SK-MEL-5 (cell line): ENCODE data around the gene RPE65. TPM values are rescaled to one million over a fixed set of nuclear protein-coding genes. Genes with fewer than 3 reads are reported as not detected.
"Not testable (repeated sequence)": the region's sequence is repeated elsewhere in the genome, so short reads cannot be mapped to it uniquely, and the experiment has no call there.

Experiments used
- DNase-seq: peaks from one replicate; pipeline ENCODE4 v3.0.0-alpha.2; 2016; ENCODE audit warnings: low read depth, low spot score
- in situ Hi-C: cut with HindIII; loops from 2 replicates; pipeline ENCODE4 v1.10.0; 2016; ENCODE audit warnings: low sequenced_read_pairs, high pct_unique_total_duplicates, low pct_unique_long_range_greater_than_20kb
- small RNA-seq, 2 experiments: library from RNA; depleted of rRNA; stranded (forward); fragments of <200 nt; gene quantifications; one replicate each; pipeline ENCODE3, GENCODE V24; 2014
- total RNA-seq: library from RNA; depleted of rRNA; stranded (reverse); fragments of >200 nt; shearing (Covaris generic); gene quantifications from 2 replicates; pipeline ENCODE4 v1.2.3, GENCODE V29; 2014; rRNA removed

Gene RPE65
- total RNA-seq, 1 experiment from 2014 or later = not detected

DNA sequence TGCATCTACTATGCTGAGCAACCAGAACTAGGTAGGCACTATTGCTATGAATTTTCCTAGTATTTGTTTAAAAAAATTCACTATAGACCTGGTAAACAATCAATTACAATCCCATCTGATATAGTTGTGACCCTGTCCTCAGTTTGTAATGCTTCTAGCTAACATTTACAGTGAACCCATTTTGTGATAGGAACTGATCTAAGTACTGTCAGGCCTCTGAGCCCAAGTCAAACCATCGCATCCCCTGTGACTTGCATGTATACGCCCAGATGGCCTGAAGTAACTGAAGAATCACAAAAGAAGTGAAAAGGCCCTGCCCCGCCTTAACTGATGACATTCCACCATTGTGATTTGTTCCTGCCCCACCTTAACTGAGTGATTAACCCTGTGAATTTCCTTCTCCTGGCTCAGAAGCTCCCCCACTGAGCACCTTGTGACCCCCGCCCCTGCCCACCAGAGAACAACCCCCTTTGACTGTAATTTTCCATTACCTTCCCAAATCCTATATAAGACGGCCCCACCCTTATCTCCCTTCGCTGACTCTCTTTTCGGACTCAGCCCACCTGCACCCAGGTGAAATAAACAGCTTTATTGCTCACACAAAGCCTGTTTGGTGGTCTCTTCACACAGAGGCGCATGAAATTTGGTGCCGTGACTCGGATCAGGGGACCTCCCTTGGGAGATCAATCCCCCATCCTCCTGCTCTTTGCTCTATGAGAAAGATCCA lies 63.8 kb downstream of the RPE65 start:
- in situ Hi-C loops, DNase-seq: not testable (repeated sequence)

DNA sequence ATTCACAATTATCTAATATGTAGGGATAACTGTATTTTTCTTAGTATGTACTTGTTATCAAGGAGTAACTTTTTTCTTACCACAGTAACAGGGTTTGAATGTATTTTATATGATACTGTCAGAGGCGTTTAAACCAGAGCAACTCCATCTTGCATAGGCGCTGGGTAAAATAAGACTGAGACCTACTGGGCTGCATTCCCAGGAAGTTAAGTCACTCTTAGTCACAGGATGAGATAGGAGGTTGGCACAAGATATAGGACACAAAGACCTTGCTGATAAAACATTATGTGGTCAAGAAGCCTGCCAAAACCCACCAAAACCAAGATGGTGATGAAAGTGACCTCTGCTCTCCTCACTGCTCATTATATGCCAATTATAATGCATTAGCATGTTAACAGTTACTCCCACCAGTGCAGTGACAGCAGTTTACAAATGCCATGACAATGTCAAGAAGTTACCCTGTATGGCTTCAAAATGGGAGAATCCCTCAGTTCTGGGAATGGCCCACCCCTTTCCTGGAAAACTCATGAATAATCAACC lies 64.8 kb downstream of the RPE65 start:
- DNase-seq = peak; percentile 60
- in situ Hi-C loops = no loop called here

DNA sequence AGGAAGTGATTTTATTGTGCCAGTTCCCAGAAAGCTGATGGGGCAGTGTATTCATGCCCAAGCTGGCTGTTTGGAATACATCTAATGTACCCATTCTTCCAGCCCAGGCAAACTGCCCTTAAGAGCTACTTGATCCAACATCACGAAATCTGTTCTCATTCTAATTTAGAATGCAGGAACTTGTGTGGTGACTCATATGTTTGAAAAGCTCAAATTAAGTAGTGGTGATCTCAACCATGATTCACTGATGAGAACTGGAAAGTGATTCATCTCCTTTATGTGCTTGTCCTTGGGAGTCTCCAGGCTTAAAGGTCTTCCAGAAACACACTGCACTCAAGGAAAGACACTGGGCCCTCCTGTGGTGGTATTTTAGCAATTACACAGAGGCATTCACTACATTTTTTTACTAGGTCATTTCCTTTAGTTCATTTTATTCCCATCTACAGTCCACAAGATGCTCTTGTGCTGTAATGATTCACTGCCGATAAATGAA lies 65.4 kb downstream of the RPE65 start:
- DNase-seq = peak; percentile 92
- in situ Hi-C loops = no loop called here

- DNase-seq = no peak
- in situ Hi-C loops = no loop called here
Observed at GRCh38 chr1:68383092-68383491, 66.7 kb downstream of the RPE65 start.

DNA sequence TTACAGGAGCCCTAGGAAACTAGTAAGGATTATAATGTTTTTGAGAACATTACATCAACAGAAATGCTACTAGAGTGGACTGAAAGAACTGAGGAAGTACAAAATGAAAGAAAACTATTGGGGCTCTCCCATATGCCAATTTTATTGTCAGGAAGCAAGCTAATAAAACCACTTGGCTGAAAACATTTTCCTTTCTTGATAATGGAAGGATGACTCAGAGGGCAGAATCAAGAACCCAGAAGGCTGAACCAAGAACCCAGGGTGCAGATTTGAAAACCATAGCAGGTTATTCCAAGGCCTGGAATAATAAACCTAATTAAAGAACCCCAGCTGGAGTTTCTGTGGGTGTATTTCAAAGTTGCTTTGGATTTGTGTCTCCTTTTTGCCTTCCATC lies 70.7 kb downstream of the RPE65 start:
- in situ Hi-C loops = no loop called here
- no peak for DNase-seq

Small RNAs within 50 kb of the gene (small RNA-seq; reads per million reads assigned to genes)
- 0 reads per million in 2 experiments for gene AL139413.1

Other genes with a start within 250 kb of the RPE65 start
- gene WLS, start 217.4 kb downstream of the RPE65 start, total RNA-seq = 33.8 and 35.1 TPM in 2 replicates
- gene DEPDC1, start 47.1 kb upstream of the RPE65 start, total RNA-seq = 23.3 and 27.6 TPM in 2 replicates